HepG2 (cell line): ENCODE results near the gene DNMT3A. TPM values are rescaled to one million over a fixed set of nuclear protein-coding genes. Genes with fewer than 3 reads are reported as not detected.

Experiments used
- ATAD3A ChIP-seq: sonication (generic); formaldehyde crosslinking; IDR thresholded peaks from 2 replicates; pipeline ENCODE4 v1.4.0; 2020; ENCODE audit warnings: missing genetic modification reagents
- FOXA1 ChIP-seq, 2 experiments: fragments of 450-650 bp in 1 of 2; sonication (generic) in 1 of 2; formaldehyde crosslinking in 1 of 2; IDR thresholded peaks; 2 replicates each; pipeline versions ENCODE4 v1.4.0 to v1.6.1; 2016 to 2020; ENCODE audit warnings: missing genetic modification reagents in 1 of 2
- HNF4A ChIP-seq: sonication (generic); formaldehyde crosslinking; IDR thresholded peaks from 2 replicates; pipeline ENCODE4 v1.4.0; 2020; ENCODE audit warnings: missing genetic modification reagents
- IKZF4 ChIP-seq: sonication (generic); formaldehyde crosslinking; IDR thresholded peaks from 2 replicates; pipeline ENCODE4 v1.5.1; 2020; ENCODE audit warnings: borderline replicate concordance, mild to moderate bottlenecking, low read depth, missing genetic modification reagents; ENCODE audit errors: not compliant biosample characterization
- KLF12 ChIP-seq: sonication (generic); formaldehyde crosslinking; IDR thresholded peaks from 2 replicates; pipeline ENCODE4 v1.4.0; 2020; ENCODE audit warnings: missing genetic modification reagents, borderline replicate concordance
- PTBP1 ChIP-seq: fragments of 200-400 bp; formaldehyde crosslinking; IDR thresholded peaks from 2 replicates; pipeline ENCODE4 v1.6.1; 2018; ENCODE audit warnings: low read length, low read depth; ENCODE audit not compliant: poor library complexity, severe bottlenecking
- RFXAP ChIP-seq: sonication (generic); formaldehyde crosslinking; IDR thresholded peaks from 2 replicates; pipeline ENCODE4 v1.4.0; 2020; ENCODE audit warnings: missing genetic modification reagents, borderline replicate concordance
- SNRNP70 ChIP-seq: fragments of 200-400 bp; formaldehyde crosslinking; IDR thresholded peaks from 2 replicates; pipeline ENCODE4 v1.6.1; 2017; ENCODE audit warnings: mild to moderate bottlenecking, low read depth, low read length, moderate library complexity
- TGIF2 ChIP-seq: IDR thresholded peaks from 2 replicates; pipeline ENCODE4 v1.6.1; 2016; ENCODE audit warnings: control low read depth, missing compliant biosample characterization
- THAP11 ChIP-seq: IDR thresholded peaks from 2 replicates; pipeline ENCODE4 v1.6.1; 2016; ENCODE audit warnings: missing biosample characterization, missing genetic modification reagents
- YEATS2 ChIP-seq: sonication (generic); formaldehyde crosslinking; IDR thresholded peaks from 2 replicates; pipeline ENCODE4 v1.4.0; 2020; ENCODE audit warnings: missing genetic modification reagents, borderline replicate concordance
- polyA plus RNA-seq, 8 experiments: library from polyadenylated mRNA; depleted of rRNA in 3 of 8; stranded (reverse) in 7 of 8; unstranded in 1 of 8; fragments of >200 nt; fragmentation: Illumina TruSeq in 4 of 8; extraction: Trizol in 4 of 8; gene quantifications; 2 replicates each; pipeline versions ENCODE4 v1.2.1 to v1.2.3, GENCODE V29; 2011 to 2016; ENCODE audit warnings: low read depth in 4 of 8, missing spikeins in 1 of 8, mixed read lengths in 1 of 8; ENCODE audit not compliant: insufficient read depth in 1 of 8
- total RNA-seq, 5 experiments: library from RNA; depleted of rRNA; stranded (reverse); fragments of >200 nt; fragmentation: Illumina TruSeq; extraction: Trizol; gene quantifications; 2 replicates each; pipeline ENCODE4 v1.2.3, GENCODE V29; 2016; ENCODE audit warnings: low read depth in 1 of 5
- TF ChIP-seq, protein P1 (sequence below): sonication (generic); formaldehyde crosslinking; IDR thresholded peaks from 2 replicates; pipeline ENCODE4 v1.9.0; 2021; ENCODE audit warnings: mild to moderate bottlenecking, missing genetic modification reagents
- TF ChIP-seq, protein P2 (sequence below): IDR thresholded peaks from 2 replicates; pipeline ENCODE4 v1.6.1; 2016; ENCODE audit warnings: low read depth, missing genetic modification reagents, missing compliant biosample characterization

The DNMT3A gene
- total and polyA plus RNA-seq, 2 of the 13 experiments (the other 11 are each of a cell fraction or from before 2014, with no cell fraction given), result 14.7 to 29.1 TPM

DNA sequence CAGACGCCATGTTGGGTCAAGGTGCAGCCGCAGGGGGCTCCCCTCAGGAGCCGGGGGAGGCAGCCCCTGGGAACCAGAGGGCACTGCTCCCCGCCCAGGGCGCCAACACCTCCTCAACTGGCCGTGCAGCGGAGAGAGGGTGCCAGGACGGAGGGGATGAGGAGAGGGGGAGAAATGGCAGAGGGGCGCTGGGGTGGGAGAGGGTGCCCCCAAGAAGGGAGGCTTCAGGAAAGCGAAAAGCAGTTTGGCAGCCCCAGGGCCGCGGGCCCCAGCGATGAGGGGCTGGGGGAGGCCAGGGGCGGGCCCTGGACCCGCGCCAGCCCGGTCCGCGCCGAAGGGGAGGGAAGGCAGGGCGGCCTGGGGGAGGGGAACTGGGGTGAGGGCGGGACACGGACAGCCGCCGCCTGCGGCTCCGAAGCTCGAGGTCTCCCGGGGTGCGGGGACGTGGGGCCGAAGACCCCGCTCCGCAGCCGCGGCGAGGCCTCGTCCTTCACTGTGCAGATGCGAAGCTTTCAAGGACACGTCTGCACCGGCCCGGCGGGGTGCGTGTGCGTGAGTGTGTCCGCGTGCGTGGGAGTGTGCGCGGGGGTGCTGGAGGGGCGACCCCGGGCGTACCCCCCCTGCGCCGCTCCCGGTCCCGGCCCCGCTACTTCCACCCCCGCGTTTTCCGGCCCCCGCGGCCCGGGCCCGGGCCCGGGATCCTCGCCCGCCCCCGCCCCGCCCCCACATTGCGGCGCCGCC is 1.4 kb downstream of the DNMT3A start (continued):
- TF ChIP-seq RFXAP (CRISPR knock-in tag) (0 out of 2 replicates have a peak, but pooled peaks have one; percentile 43), PTBP1 (no peak), HNF4A (CRISPR knock-in tag) (peak; percentile 43; the same call in 1 of the 2 replicates), KLF12 (CRISPR knock-in tag) (no peak), IKZF4 (no peak), YEATS2 (CRISPR knock-in tag) (no peak), ATAD3A (CRISPR knock-in tag) (no peak), SNRNP70 (no peak), THAP11 (CRISPR knock-in tag) (no peak), FOXA1 (IDR thresholded peaks at IDR 0.05) (no peak), FOXA1 (CRISPR knock-in tag; IDR thresholded peaks at IDR 0.05) (no peak), TGIF2 (no peak)
- TF ChIP-seq, protein P1, sequence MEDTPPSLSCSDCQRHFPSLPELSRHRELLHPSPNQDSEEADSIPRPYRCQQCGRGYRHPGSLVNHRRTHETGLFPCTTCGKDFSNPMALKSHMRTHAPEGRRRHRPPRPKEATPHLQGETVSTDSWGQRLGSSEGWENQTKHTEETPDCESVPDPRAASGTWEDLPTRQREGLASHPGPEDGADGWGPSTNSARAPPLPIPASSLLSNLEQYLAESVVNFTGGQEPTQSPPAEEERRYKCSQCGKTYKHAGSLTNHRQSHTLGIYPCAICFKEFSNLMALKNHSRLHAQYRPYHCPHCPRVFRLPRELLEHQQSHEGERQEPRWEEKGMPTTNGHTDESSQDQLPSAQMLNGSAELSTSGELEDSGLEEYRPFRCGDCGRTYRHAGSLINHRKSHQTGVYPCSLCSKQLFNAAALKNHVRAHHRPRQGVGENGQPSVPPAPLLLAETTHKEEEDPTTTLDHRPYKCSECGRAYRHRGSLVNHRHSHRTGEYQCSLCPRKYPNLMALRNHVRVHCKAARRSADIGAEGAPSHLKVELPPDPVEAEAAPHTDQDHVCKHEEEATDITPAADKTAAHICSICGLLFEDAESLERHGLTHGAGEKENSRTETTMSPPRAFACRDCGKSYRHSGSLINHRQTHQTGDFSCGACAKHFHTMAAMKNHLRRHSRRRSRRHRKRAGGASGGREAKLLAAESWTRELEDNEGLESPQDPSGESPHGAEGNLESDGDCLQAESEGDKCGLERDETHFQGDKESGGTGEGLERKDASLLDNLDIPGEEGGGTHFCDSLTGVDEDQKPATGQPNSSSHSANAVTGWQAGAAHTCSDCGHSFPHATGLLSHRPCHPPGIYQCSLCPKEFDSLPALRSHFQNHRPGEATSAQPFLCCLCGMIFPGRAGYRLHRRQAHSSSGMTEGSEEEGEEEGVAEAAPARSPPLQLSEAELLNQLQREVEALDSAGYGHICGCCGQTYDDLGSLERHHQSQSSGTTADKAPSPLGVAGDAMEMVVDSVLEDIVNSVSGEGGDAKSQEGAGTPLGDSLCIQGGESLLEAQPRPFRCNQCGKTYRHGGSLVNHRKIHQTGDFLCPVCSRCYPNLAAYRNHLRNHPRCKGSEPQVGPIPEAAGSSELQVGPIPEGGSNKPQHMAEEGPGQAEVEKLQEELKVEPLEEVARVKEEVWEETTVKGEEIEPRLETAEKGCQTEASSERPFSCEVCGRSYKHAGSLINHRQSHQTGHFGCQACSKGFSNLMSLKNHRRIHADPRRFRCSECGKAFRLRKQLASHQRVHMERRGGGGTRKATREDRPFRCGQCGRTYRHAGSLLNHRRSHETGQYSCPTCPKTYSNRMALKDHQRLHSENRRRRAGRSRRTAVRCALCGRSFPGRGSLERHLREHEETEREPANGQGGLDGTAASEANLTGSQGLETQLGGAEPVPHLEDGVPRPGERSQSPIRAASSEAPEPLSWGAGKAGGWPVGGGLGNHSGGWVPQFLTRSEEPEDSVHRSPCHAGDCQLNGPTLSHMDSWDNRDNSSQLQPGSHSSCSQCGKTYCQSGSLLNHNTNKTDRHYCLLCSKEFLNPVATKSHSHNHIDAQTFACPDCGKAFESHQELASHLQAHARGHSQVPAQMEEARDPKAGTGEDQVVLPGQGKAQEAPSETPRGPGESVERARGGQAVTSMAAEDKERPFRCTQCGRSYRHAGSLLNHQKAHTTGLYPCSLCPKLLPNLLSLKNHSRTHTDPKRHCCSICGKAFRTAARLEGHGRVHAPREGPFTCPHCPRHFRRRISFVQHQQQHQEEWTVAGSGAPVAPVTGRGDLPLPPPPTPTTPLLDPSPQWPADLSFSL (CRISPR knock-in tag), result no peak
- TF ChIP-seq, protein P2, sequence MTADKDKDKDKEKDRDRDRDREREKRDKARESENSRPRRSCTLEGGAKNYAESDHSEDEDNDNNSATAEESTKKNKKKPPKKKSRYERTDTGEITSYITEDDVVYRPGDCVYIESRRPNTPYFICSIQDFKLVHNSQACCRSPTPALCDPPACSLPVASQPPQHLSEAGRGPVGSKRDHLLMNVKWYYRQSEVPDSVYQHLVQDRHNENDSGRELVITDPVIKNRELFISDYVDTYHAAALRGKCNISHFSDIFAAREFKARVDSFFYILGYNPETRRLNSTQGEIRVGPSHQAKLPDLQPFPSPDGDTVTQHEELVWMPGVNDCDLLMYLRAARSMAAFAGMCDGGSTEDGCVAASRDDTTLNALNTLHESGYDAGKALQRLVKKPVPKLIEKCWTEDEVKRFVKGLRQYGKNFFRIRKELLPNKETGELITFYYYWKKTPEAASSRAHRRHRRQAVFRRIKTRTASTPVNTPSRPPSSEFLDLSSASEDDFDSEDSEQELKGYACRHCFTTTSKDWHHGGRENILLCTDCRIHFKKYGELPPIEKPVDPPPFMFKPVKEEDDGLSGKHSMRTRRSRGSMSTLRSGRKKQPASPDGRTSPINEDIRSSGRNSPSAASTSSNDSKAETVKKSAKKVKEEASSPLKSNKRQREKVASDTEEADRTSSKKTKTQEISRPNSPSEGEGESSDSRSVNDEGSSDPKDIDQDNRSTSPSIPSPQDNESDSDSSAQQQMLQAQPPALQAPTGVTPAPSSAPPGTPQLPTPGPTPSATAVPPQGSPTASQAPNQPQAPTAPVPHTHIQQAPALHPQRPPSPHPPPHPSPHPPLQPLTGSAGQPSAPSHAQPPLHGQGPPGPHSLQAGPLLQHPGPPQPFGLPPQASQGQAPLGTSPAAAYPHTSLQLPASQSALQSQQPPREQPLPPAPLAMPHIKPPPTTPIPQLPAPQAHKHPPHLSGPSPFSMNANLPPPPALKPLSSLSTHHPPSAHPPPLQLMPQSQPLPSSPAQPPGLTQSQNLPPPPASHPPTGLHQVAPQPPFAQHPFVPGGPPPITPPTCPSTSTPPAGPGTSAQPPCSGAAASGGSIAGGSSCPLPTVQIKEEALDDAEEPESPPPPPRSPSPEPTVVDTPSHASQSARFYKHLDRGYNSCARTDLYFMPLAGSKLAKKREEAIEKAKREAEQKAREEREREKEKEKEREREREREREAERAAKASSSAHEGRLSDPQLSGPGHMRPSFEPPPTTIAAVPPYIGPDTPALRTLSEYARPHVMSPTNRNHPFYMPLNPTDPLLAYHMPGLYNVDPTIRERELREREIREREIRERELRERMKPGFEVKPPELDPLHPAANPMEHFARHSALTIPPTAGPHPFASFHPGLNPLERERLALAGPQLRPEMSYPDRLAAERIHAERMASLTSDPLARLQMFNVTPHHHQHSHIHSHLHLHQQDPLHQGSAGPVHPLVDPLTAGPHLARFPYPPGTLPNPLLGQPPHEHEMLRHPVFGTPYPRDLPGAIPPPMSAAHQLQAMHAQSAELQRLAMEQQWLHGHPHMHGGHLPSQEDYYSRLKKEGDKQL (CRISPR knock-in tag), result no peak
